HFF-Myc (cell line): ENCODE data around the gene DAGLA.

Experiments
- DNase-seq: peaks from one replicate; pipeline ENCODE4 v3.0.0-alpha.2; 2011; ENCODE audit warnings: low read depth; ENCODE audit errors: extremely low read depth
- H3K4me3 ChIP-seq: replicated peaks from 2 replicates; pipeline ENCODE4 v1.5.1; 2011; ENCODE audit warnings: low read depth, mild to moderate bottlenecking, control low read depth, low read length
- CTCF ChIP-seq: IDR thresholded peaks from 2 replicates; pipeline ENCODE4 v1.5.1; 2012; ENCODE audit warnings: mild to moderate bottlenecking, low read depth, low read length, control low read depth; ENCODE audit errors: missing control alignments

DAGLA gene

GRCh38 chr11:61782299-61782698, 102.1 kb downstream of the DAGLA start:
- DNase-seq: no peak
- TF ChIP-seq CTCF: no peak
- H3K4me3 ChIP-seq: no peak overlapping the region

GRCh38 chr11:61782841-61783240, 102.7 kb downstream of the DAGLA start:
- no peak for TF ChIP-seq CTCF
- H3K4me3 ChIP-seq: no peak overlapping the region
- DNase-seq: no peak

GRCh38 chr11:61783717-61784505, 103.7 kb downstream of the DAGLA start:
- DNase-seq: peak; percentile 14
- TF ChIP-seq CTCF: no peak
- H3K4me3 ChIP-seq: no peak overlapping the region

- TF ChIP-seq CTCF: no peak
Observed at GRCh38 chr11:61784506-61784805, 104.3 kb downstream of the DAGLA start.

GRCh38 chr11:61785837-61786402, 105.7 kb downstream of the DAGLA start:
- TF ChIP-seq CTCF: no peak
- no peak for DNase-seq
- H3K4me3 ChIP-seq: no peak overlapping the region

More at GRCh38 chr11:61784506-61784805, 104.3 kb downstream of the DAGLA start:
- no peak for DNase-seq
- no peak overlapping the region for H3K4me3 ChIP-seq

GRCh38 chr11:61787928-61788491, 107.8 kb downstream of the DAGLA start:
- H3K4me3 ChIP-seq: no peak overlapping the region
- peak; percentile 61 for TF ChIP-seq CTCF
- peak; percentile 7 for DNase-seq
